Osteoblast (primary cell): ENCODE results near the gene ITPR1. TPM values are rescaled to one million over a fixed set of nuclear protein-coding genes. Genes with fewer than 3 reads are reported as not detected.

Source experiments
- DNase-seq: peaks from one replicate; pipeline ENCODE4 v3.0.0; 2011; ENCODE audit warnings: low spot score, mixed read lengths; ENCODE audit not compliant: insufficient read length; ENCODE audit errors: missing footprints
- H2AFZ ChIP-seq: 2 replicates; pipeline ENCODE4 v1.6.0; 2011; ENCODE audit warnings: mild to moderate bottlenecking, low read length
- H3K27ac ChIP-seq: 2 replicates; pipeline ENCODE4 v1.5.1; 2011; ENCODE audit warnings: mild to moderate bottlenecking, low read depth, low read length, moderate library complexity
- H3K27me3 ChIP-seq: 2 replicates; pipeline ENCODE4 v1.6.0; 2012; ENCODE audit warnings: mild to moderate bottlenecking, control low read depth, inconsistent platforms, low read length, moderate library complexity; ENCODE audit not compliant: insufficient read depth
- H3K36me3 ChIP-seq: 2 replicates; pipeline ENCODE4 v1.5.1; 2011; ENCODE audit warnings: mild to moderate bottlenecking, low read length, control low read depth, moderate library complexity; ENCODE audit not compliant: insufficient read depth
- H3K4me1 ChIP-seq: 2 replicates; pipeline ENCODE4 v1.5.1; 2011; ENCODE audit warnings: mild to moderate bottlenecking, low read length, control low read depth, moderate library complexity; ENCODE audit not compliant: insufficient read depth
- H3K4me2 ChIP-seq: 2 replicates; pipeline ENCODE4 v1.6.0; 2011; ENCODE audit warnings: mild to moderate bottlenecking, low read length; ENCODE audit not compliant: insufficient read depth
- H3K4me3 ChIP-seq: fragments of 200-600 bp; sonication (generic); 3 replicates; pipeline ENCODE4 v1.5.1; 2012; ENCODE audit warnings: mild to moderate bottlenecking, low read length, inconsistent platforms; ENCODE audit not compliant: insufficient read depth
- H3K79me2 ChIP-seq: 2 replicates; pipeline ENCODE4 v1.6.0; 2012; ENCODE audit warnings: mild to moderate bottlenecking, low read length, control low read depth, inconsistent platforms; ENCODE audit not compliant: insufficient read depth
- H3K9me3 ChIP-seq: 2 replicates; pipeline ENCODE4 v1.5.1; 2011; ENCODE audit warnings: low read depth, low read length, control low read depth
- H4K20me1 ChIP-seq: 2 replicates; pipeline ENCODE4 v1.6.0; 2012; ENCODE audit warnings: mild to moderate bottlenecking, low read length, control low read depth; ENCODE audit not compliant: insufficient read depth
- total RNA-seq: library from RNA; depleted of rRNA; stranded (reverse); fragments of >200 nt; gene quantifications from 2 replicates; pipeline ENCODE4 v1.2.3, GENCODE V29; 2012
- TF ChIP-seq, protein P1 (sequence below): IDR thresholded peaks from 2 replicates; pipeline ENCODE4 v1.5.1; 2011; ENCODE audit warnings: mild to moderate bottlenecking, low read depth, low read length, moderate library complexity; ENCODE audit errors: extremely low read depth

Gene ITPR1
- total RNA-seq, 1 donor, result 16.6 TPM

DNA sequence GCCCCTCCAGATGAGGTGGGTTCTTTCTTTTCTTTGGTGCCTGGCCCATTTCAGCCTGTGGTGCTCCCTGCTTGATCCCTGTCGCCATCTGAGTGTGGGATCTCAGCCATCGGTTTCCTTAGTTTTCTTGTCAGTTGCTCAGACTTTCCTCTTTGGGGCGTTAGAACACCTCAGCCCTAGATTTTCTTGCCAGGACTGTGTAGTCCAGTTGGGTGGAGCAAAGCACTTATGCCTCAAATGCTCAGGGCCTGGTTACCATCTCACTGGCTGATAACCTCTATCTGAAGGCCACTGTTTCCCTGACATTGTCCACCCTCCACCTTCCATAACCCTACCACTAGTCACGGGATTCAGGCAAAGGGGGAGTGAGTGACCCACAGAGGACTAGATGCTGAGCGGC lies 277.4 kb downstream of the ITPR1 start:
- H2AFZ ChIP-seq, result no peak overlapping the region
- H3K79me2 ChIP-seq, result no peaks in the 10 kb centered on the region
- no peak overlapping the region for H3K4me3 ChIP-seq
- no peak for DNase-seq
- H3K4me2 ChIP-seq, result no peak overlapping the region
- TF ChIP-seq, protein P1, sequence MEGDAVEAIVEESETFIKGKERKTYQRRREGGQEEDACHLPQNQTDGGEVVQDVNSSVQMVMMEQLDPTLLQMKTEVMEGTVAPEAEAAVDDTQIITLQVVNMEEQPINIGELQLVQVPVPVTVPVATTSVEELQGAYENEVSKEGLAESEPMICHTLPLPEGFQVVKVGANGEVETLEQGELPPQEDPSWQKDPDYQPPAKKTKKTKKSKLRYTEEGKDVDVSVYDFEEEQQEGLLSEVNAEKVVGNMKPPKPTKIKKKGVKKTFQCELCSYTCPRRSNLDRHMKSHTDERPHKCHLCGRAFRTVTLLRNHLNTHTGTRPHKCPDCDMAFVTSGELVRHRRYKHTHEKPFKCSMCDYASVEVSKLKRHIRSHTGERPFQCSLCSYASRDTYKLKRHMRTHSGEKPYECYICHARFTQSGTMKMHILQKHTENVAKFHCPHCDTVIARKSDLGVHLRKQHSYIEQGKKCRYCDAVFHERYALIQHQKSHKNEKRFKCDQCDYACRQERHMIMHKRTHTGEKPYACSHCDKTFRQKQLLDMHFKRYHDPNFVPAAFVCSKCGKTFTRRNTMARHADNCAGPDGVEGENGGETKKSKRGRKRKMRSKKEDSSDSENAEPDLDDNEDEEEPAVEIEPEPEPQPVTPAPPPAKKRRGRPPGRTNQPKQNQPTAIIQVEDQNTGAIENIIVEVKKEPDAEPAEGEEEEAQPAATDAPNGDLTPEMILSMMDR, result no peak
- H3K27ac ChIP-seq, result no peak overlapping the region
- no peaks in the 10 kb centered on the region for H3K9me3 ChIP-seq
- H4K20me1 ChIP-seq, result no peaks in the 10 kb centered on the region
- H3K27me3 ChIP-seq, result no peaks in the 10 kb centered on the region
- H3K4me1 ChIP-seq, result peaks cover 9% of the 10 kb centered on the region
- no peaks in the 10 kb centered on the region for H3K36me3 ChIP-seq

DNA sequence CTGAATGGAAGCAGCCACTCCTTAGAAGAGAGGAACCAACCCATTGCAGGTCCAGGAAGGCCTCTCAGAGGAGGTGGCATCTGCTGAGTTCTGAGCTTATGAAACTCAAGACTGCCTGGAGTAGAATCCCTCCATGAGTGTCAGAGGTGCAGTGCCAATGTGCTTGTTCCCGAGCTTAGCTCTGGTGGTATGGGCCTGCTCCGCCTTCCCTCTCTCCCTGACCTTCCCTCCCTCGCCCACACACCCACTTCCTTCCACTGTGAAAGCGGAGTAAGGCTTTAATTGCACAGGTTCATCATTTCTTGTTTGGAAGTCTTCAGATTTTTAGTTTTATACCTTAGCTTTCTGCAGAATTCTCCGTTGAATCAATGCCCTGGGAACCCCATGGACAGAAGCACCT lies 278.1 kb downstream of the ITPR1 start:
- H3K4me2 ChIP-seq, result no peak overlapping the region
- no peak overlapping the region for H2AFZ ChIP-seq
- no peaks in the 10 kb centered on the region for H3K9me3 ChIP-seq
- peaks cover 9% of the 10 kb centered on the region for H3K4me1 ChIP-seq
- no peak overlapping the region for H3K4me3 ChIP-seq
- H3K27me3 ChIP-seq, result no peaks in the 10 kb centered on the region
- no peak overlapping the region for H3K27ac ChIP-seq
- no peaks in the 10 kb centered on the region for H3K79me2 ChIP-seq
- TF ChIP-seq, protein P1, result no peak
- no peaks in the 10 kb centered on the region for H3K36me3 ChIP-seq
- DNase-seq, result no peak
- H4K20me1 ChIP-seq, result no peaks in the 10 kb centered on the region

DNA sequence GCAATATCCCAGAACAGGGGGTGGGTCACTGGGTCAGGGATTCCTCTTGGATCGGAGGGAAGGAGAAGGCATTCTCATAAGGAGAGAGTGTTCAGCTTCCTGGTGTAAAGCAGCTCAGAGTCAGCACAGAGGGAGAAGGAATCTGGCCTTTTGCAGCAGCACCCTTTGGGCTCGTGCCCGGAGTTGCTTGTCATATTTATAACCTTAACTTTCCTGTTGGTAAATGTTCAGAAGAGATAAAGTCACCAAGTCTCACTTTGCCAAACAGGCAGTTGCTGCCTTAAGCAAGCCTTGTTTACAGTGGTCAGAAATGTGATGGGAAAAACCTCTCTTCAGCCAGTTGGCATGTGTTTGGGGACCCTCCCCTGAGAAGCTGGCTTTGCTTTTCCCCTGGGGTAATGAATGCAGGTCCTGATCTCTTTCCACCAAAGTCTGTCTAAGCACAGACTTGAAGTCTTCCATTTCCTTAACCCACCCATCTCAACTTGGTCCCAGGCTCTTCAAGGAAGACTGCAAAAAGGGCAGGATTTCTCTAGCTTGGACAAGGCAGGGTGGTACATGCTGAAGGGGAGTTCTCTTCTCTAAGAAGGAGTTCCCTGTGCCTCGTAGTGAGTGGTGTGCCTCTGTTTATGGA lies 279.1 kb downstream of the ITPR1 start:
- H2AFZ ChIP-seq, result peak overlapping the region; percentile 45
- TF ChIP-seq, protein P1, result no peak
- DNase-seq, result no peak
- H3K36me3 ChIP-seq, result no peaks in the 10 kb centered on the region
- peaks cover 9% of the 10 kb centered on the region for H3K4me1 ChIP-seq
- H3K27me3 ChIP-seq, result no peaks in the 10 kb centered on the region
- no peaks in the 10 kb centered on the region for H4K20me1 ChIP-seq
- H3K27ac ChIP-seq, result no peak overlapping the region
- peak overlapping the region; percentile 26 for H3K4me2 ChIP-seq
- no peak overlapping the region for H3K4me3 ChIP-seq
- no peaks in the 10 kb centered on the region for H3K79me2 ChIP-seq
- no peaks in the 10 kb centered on the region for H3K9me3 ChIP-seq

DNA sequence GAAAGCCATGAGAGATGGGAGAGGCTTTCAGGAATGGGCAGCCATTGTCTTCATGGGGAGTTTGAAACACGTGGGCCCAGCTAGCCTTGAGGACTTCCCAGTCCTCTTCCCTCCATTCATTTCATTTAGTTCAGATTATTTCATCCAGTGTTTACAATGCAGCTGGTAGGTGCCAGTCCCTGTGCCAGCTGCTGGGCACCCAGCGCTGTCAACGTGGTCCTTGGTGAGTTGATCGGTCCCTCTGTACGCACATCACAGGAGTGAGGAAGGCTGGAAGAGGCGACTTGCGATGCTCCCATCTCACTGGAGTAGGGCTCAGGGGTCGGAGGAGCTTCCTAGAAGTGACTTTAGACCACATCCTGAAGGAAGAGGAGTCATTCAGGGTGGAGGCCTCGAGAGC lies 279.7 kb downstream of the ITPR1 start:
- Histone ChIP-seq H3K4me3 (no peak overlapping the region), H3K4me1 (peaks cover 9% of the 10 kb centered on the region), H3K9me3 (no peaks in the 10 kb centered on the region), H3K27ac (no peak overlapping the region), H3K27me3 (no peaks in the 10 kb centered on the region), H3K36me3 (no peaks in the 10 kb centered on the region), H2AFZ (no peak overlapping the region), H3K79me2 (no peaks in the 10 kb centered on the region), H4K20me1 (no peaks in the 10 kb centered on the region), H3K4me2 (no peak overlapping the region)
- DNase-seq, result no peak
- TF ChIP-seq, protein P1, result no peak
